Fibroblast of skin of abdomen (primary cell): Measurements from ENCODE around the gene ANKRD39. TPM values are rescaled to one million over a fixed set of nuclear protein-coding genes. Genes with fewer than 3 reads are reported as not detected.
"Not testable (repeated sequence)": the region's sequence is repeated elsewhere in the genome, so short reads cannot be mapped to it uniquely, and the experiment has no call there.

Experiments
- DNase-seq: peaks from one replicate; pipeline ENCODE4 v3.0.0-alpha.2; 2013
- polyA plus RNA-seq, 2 experiments: library from polyadenylated mRNA; unstranded; fragments of 120-200 nt; gene quantifications; one replicate each; pipeline ENCODE4 v1.2.1, GENCODE V29; 2013; ENCODE audit not compliant: insufficient read length in 2 of 2

ANKRD39 gene, protein sequence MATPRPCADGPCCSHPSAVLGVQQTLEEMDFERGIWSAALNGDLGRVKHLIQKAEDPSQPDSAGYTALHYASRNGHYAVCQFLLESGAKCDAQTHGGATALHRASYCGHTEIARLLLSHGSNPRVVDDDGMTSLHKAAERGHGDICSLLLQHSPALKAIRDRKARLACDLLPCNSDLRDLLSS
- polyA plus RNA-seq (2013, experiment 1 of 2; ENCODE audit: insufficient read length): 7.2 TPM
- polyA plus RNA-seq (2013, experiment 2 of 2; ENCODE audit: insufficient read length): 8.2 TPM

DNA sequence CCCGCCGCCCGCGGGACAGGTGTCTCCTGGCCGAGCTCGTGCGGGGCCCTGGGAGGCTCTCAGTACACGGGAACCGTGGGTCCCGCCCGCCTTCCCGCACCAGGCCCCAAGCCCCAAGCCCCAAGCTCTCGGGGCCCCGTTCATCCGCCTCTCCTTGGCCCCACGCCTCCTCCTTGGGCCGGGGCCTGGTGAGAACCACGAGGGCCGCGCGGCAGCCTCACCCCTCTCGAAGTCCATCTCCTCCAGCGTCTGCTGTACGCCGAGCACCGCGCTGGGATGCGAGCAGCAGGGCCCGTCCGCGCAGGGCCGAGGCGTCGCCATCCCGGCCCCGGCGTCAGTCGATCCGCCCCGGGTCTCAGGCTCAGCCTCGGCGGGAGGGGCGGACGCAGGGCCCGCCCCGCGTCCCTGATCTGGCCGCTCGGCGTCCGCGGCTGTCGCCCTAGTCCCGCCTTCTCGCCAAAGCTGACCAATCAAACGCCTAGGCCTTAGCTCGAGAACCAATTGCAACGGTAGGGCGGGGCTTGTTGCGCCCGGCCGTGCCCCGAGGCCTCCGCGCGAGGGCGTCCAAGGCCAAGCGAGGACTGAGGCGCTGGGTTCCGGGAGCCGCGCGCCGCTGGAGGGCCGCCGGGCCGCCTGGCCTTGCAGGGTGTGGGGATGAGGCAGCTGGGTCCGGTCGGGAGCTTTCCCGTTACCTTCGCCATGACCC lies at the start of gene ANKRD39:
Gene ANKRD39, minus strand, starts transcription at position 350 of the 706 bp plus-strand sequence. Its CDS starts 29 bp downstream, at position 321.
- peak; percentile 98 for DNase-seq

DNA sequence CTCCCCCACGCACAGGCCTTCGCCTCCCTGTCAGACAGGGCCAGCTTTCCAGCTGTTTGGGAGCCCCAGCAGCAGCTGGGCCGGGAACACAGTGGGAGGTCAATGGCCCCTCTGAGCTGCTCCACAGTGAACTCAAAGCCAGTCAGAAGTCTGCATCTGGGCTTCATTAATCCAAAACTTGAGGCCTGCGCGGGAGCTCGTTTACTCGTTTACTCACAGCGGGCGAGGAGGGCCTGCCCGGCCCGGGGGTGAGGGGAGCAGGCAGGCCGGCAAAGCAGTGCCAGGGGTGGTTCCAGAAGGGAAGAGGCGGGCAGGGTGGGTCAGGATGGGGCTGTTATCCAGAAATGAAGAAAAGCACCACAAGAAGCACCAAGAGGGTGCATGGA lies 48.9 kb upstream of the ANKRD39 start:
- peak; percentile 75 for DNase-seq

DNA sequence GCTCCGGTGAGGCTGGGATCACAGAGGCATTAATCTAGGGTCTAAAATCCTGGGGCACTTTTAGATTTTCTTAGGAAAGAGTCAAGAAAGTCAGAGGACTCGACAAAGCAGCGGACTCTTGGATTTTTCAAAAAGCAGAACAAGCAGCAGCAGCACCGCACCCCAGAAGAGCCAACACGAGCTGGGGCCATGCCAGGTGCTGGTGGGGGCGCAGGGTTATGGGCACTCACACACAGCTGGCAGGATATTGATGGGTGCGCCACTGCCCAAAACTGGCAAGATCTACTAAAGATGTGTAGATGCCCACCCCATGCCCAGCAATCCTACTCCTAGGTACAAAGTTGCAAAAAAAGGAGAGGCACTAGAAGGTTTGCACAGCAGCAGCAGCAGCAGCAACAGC lies 46.0 kb upstream of the ANKRD39 start:
- no peak for DNase-seq

DNA sequence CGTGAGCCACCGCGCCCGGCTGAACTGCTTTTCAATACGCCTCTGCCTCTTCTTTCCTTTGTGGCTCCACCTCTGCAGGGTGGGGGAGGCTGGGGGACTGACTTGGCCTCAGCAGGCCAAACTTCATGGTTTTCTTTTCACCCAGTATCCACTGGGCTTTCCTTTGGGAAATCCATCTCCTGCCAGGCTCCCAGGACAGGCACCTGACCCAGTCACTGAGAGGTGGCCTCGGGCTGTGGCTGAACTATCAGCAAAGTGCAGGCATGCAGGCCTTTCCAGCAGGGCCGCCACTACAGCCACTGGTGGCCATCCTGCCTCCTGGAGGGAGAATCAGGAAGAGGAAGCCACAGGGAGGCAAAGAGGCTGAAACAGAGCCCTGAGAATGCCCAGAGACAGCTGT lies 45.5 kb upstream of the ANKRD39 start:
- no peak for DNase-seq

DNA sequence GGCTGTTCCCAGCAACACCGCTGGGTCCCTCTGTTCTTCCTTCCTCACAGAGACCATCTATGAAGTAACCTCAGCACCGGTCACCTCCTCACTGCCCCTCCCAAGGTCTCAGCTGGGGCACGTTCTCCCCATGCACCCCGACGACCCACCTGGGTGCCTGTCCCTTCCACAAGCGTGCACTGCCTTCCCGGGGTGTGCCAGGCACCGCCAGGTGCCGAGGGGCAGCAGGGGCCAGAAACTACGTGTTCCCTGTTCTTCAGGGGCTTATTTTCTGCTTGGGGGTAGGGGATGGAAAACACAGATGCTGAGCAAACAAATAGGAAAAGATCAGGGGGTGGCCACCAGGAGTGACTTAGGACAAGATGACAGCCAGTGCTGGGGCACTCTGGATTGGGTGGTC lies 42.4 kb upstream of the ANKRD39 start:
- no peak for DNase-seq

DNA sequence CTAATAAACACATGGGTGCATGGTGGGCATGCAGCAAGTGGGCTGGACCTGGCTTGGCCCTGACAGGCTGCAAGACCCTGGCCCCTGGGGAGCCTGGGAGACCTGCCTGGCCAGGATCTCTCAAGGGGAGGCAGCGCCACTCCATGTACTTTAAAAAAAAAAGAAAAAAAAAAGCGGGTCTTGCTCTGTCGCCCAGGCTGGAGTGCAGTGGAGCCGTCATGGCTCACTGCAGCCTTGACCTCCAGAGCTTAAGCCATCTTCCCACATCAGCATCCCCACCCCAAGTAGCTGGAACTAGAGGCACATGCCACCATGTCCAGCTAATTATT lies 41.6 kb upstream of the ANKRD39 start:
- no peak for DNase-seq

DNA sequence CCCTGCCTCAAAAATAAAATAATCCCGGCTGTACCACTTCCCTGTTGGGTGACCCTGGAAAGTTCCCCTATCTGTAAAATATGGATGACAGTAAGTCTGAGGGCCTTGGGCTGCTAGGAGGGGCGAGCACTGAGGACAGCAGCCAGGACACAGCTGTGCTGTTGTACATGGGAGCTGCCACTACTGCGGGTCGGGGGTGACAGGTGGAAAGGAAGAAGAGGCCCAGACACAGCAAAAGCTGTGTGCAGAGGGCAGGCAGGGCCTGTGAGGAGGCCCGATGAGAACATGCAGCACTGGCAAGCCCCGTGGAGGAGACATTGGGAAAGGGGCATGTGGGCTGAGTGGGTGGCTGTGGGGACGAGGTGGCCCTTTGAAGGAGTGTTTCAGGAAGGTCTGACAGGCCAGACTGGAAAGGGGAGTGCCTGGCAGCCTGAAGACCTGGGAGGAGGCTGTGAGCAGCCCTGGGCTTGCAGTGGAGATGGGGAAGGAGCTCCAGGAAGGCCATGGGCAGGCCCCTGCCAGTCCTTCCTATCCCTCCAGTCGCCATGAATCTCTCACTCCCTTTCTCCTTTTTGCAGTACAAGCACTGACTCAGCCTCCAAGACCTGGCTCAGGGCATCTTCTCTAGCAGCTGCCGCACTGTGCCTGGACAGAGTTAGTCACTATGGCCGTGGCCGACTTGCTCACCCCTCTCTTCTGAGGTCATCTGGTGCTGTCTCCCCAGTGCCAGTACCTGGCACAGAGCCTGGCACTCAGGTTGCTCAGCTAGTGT lies 41.0 kb upstream of the ANKRD39 start:
- no peak for DNase-seq

DNA sequence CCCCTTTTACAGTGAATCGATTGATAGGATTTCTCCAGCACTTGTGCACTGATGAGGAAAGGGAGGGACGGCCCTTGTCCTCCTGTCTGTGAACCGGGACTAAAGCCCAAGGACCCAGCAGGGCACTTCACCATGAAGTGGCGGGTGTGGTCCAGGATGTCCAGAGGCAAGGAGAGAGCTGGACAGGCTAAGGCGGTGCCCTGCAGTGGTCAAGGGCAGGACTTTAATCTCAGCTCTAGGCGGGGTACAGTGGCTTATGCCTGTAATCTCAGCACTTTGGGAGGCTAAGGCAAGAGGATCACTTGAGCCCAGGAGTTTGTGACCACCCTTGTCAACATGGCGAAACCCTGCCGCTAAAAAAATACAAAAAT lies 40.3 kb upstream of the ANKRD39 start:
- DNase-seq: no peak

DNA sequence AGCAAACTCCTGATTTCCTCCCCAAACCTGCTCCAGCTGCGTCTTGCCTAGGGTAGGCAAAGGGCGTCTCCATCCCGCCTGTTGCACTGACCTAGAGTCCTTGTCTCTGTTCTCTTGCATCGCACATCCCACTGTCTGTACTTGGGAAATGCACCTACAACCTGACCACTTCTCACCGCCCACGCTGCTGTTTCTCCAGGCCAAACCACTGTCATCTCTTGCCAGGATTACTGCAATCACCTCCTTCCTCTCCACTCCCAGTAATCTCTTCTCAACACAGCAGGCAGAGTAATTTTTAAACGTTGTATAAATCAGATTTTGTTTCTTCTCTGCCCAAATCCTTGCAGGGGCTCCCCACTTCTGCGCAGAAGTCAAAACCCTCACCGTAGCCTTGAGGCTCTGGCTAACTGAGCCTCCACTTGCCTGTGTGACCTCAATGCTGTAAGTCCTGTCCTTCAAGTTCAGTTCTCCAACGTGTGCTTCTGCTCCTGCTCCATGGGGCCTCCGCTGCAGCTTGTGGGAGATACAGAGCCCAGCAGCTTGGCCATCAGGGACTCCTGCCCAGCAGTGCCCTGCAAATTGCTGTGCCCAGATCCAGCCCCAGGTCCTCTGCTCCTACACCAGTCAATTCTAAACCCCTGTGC lies 39.8 kb upstream of the ANKRD39 start:
- DNase-seq: no peak

DNA sequence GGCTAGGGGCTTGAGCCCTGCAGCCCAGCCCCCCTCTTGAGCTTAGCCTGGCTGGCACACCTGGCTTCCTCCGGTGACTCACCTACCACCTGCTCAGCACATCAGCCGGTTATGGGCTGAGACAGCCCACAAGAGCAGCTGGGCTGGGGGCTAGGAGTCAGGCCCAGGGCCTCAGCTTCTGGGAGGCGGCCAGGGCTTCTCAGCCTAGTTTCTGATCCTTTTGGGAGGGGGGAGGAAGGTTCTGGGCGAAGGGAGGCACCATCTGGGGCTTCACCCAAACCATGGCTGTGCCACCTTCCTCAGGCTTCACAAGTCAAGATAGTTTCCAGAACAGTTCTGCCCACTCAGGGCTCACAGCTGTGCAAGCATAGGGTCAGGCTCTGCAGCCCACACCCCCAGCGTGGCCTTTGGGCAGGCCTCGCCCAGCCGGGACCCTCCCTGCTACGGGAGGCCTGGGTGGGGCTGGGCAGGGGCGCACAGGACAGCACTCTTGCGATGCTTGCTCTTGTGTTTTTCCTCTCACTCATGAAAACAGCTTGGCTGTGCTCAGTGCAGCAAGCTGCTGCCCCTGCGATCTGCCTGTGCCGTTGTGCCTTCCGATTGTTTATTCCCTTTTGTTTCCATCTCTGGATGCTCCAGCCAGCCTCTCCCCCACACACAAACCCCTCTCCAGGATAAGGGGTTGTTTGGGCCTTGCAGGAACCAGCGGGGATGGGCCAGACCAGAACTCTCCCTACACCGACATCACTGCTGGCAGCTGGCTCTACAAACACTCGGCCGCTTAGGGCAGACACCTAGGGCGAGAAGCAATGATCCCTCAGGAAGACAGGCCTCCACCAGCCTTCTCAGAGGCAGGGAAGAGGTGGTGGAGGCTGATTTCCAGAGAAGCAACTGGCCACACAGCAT lies 38.2 kb upstream of the ANKRD39 start:
- DNase-seq: no peak

DNA sequence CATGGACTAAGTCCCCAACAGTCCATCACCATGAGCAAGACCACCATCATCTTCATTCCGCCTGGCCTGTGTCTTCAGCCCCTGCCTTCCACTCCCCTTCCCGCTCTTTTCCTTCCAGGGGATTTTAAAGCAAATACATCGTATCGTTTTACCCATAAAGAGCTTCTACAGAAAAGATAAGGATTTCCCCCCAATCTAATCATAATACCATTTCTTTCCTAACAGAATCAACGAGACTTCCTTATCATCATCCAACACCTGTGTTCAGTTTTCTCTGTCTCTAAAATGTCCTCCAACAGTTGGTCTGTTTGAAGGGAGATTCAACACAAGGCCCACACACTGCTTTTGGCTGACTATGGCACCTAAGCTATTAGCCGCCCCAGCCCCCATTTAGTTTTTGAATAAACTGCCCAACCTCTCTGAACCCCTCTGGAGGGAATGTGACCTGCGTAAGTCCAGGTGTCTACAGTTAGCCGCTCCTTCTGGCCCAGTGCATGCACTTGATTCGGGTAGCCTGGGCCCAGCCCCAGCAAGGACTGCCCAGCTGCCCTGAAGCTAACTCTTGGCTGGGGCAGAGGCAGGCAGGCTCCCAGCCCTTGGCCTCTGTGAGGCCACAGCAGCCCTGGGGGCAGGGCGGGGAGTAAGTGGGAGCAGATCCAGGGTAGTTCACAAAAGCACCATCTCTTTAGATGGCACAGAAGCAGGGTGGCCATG lies 37.4 kb upstream of the ANKRD39 start:
- DNase-seq: no peak

DNA sequence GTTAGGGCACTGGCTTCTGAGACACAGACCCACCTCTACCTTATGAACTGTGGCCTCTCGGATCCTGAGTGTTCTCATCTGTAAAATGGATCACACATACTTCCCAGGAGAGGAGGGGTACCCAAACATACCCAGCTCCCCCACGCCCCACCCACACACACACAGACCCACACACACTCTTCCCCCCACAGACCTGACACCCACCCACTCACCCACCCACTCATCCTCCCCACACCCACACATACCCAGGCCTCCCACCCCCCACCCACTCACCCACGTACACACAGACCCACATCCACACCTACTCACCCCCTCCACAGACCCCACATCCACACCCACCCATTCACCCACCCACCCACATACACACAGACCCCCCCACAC lies 36.3 kb upstream of the ANKRD39 start:
- DNase-seq: no peak

DNA sequence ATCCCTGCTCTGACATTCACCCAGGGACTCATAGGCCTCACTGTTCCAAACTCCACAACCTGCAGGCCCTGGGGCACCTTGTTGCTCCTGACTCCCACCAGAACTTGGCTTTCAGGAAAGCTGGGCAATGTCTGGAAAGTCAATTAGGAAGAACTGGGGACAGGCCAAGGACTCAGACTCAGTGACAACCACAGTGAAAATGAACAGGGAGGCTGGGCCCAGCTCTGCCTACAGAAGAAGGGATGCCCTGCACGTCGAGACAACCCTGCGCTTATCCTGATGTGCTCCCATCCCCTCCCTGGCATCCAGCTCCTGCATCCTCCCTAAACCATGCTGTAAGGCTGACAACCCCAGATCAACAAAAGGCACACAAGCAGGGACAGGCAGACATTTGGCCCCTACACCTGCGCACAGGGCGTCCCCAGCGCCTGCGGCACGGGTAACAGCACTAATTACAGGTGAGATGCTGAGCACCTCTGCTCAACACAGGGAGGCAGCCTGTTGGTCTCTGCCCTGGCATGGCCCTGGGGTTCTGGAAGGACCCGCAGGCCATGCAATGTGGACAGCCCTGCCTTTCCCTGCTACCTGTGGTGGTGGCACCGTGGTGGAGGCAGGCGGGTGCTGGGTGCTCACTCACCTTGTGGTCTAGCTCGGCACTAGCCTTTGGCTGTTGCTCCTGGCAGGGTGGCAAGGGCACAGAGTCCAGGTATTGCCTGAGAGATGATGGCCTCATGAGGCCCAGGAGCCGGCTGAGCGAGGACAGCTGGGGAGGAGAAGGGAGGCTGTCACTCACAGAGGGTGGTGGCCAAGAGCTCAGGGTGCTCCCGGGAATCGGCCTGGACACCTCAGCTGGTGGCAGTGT lies 35.7 kb upstream of the ANKRD39 start:
- no peak for DNase-seq

DNA sequence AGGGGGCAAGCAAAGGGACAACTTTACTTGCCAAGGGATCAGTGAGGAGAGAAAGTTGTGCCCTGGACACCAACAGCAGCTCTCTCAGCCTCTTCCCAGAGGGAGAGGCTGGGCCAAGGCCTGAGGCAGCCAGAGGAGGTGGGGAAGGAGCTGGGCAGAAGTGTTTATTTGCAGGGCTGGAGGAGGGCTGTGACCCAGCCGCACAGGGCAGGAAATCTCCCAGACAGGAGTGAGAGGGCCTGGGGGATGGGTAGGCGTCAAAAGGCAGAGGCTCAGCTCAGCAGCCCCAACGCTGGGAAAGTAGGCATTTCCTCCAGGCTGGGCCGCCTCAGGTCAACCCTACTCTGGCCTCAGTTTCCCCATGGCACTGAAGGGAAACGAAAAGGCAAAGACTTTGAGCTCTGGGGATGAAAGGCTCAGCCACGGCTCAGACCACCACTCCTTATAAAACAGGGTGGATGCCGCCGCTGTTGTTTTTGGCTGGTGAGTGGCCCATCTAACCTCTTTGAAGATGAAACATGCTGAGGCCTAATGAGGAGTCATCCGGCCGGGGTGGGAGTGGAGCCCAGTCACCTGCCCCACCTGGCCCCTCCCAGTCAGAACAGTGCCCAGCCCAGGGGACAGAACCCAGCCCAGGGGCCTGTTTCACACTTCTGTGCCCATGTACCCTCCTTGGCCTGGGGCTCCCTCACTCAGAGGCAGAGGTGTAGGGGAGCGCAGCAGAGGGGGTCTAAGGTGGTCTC lies 33.9 kb upstream of the ANKRD39 start:
- peak; percentile 27 for DNase-seq

DNA sequence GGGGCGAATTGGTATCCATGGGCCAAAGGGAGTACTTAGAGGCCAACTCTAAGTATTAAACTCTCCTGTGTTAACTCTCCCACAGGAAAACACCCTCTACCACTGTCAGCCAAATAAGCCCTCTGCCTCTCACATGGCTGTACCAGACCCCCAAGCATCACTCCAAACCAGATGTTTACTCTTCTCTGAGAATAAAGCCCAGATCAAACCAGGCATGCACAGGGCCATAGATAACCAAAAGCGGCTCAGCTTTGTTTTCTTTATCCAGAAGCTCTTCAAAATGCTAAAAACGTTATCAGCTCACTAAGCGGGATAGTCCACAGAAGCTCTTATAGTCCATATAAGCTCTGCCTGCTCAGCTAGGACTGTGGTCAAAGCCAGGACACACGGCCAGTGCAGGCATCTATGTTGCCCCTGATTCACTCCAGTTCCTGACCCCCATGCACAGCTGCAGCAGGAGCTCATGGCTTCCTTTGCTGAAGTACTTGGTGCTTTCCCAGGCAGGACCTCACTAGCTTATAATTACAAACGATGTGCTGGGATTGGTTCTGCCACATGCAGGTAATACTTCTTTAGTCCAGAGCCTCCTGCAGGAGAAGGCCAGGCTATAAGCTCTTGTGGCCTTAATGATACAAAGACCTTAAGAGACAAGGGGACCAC lies 33.0 kb upstream of the ANKRD39 start:
- no peak for DNase-seq

DNA sequence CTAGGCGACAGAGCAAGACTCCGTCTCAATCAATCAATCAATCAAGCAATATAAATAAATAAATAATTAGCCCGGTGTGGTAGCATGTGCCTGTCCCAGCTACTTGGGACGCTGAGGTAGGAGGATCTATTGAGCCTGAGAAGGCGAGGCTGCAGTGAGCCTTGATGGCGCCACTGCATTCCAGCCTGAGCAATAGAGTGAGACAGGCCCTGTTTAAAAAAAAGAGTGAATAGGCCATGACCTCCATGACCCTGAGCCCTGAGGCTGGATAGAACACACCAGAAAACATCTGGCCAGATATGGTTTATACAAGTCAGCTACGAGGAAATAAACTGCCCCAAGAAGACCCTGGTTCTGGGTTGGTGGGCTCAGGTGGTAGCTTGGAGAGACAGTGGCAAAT lies 32.4 kb upstream of the ANKRD39 start:
- DNase-seq: no peak

DNA sequence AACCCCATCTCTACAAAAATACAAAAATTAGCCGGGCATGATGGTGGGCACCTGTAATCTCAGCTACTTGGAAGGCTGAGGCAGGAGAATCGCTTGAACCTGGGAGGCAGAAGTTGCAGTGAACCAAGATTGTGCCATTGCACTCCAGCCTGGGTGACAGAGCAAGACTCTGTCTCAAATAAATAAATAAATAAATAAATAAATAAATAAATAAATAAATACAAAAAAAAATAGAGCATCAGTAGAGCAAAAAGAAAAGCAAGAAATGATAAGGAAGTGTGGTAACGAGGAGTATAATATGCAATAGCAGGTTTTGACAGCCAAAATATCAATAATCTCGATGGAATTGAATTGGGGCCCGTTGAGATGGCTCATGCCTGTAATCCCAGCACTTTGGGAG lies 31.7 kb upstream of the ANKRD39 start:
- DNase-seq: not testable (repeated sequence)

DNA sequence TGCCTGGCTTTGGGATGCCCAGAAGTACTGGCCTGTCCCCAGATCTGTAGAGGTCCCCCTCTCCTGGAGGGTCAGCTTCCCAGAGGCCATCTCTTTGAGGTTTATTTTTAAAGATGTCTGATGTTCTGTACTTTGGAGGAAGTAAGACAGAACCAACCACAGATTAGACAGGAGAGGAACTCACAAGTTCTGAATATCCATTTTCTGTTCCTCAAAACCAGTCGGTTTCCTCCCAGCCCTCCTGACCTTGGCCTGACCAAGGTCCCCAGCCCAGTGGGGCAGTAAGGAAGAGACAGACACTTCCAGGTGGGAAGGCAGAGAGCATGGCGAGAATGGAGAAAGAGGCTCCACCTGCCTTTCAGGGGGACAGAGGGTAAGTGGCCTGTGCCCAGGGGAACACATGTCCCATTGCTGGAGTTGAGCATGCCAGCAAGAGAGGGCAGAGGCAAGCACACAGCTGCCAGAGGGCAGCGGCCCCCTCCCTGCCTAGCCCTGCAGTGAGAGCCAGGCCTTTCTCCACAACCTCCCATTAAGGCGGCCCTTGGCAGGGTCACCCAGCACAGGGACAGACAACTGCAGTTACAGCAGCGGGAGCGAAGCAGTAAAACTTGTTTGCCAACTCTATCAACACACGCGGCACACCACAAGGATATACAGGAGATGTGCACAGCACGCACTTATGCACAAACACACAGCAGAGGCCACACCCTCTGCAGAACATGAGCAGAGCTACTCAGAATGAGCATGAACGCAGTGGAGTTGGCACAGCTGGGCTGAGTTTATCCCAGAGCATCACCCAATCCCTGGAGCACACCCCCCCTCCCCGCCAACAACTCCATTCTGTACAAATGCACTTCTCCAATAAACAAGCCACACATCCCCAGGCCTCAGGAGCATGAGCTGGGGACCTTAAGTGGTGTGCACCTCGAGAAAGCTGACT lies 30.5 kb upstream of the ANKRD39 start:
- DNase-seq: no peak
